Endothelial cell of umbilical vein (primary cell): ENCODE data around the gene AGBL4. TPM values are rescaled to one million over a fixed set of nuclear protein-coding genes. Genes with fewer than 3 reads are reported as not detected.

ENCODE experiments used
- BruUV-seq: library from RNA; stranded (reverse); fragments of 400-500 nt; replicated peaks from 2 replicates; lab custom pipeline; 2021; lab: Mats Ljungman, UMichigan
- CTCF ChIA-PET: fragments of 300-600, 350-600 bp; sonication (Branson Sonifier 250); formaldehyde crosslinking; loops from one replicate; lab custom pipeline; 2021; ENCODE audit warnings: antibody characterized with exemption, inconsistent platforms; lab: Charles Lee
- POLR2A ChIA-PET: fragments of 300-600, 350-600 bp; sonication (Branson Sonifier 250); formaldehyde crosslinking; loops from one replicate; lab custom pipeline; 2021; ENCODE audit warnings: antibody characterized with exemption, inconsistent platforms; lab: Charles Lee
- DNase-seq: peaks from one replicate; pipeline ENCODE4 v3.0.0-alpha.2; 2011; ENCODE audit warnings: low read depth, low spot score
- FAIRE-seq: peaks from 2 replicates; lab custom pipeline; 2011; peaks lifted over from hg19 to GRCh38; lab: Jason Lieb, UNC
- H2AFZ ChIP-seq: 2 replicates; pipeline ENCODE4 v1.6.0; 2012; ENCODE audit warnings: low read depth, low read length, control low read depth, inconsistent platforms
- H3K27ac ChIP-seq: 2 replicates; pipeline ENCODE4 v1.5.1; 2011; ENCODE audit warnings: low read depth, mild to moderate bottlenecking, control low read depth, low read length, moderate library complexity; ENCODE audit not compliant: insufficient read depth
- H3K27me3 ChIP-seq, 2 experiments: 2 replicates each; pipeline versions ENCODE4 v1.6.0 to v1.6.1; 2011; ENCODE audit warnings: low read length in 2 of 2, mixed read lengths in 1 of 2; ENCODE audit not compliant: control insufficient read depth in 2 of 2, insufficient read depth in 2 of 2
- H3K36me3 ChIP-seq, 2 experiments: 2 replicates in 1 of 2; 3 replicates in 1 of 2; pipeline ENCODE4 v1.5.1; 2011; ENCODE audit warnings: low read length in 2 of 2, mild to moderate bottlenecking in 1 of 2, moderate library complexity in 1 of 2; ENCODE audit not compliant: control insufficient read depth in 2 of 2, insufficient read depth in 2 of 2; ENCODE audit errors: extremely low read depth in 1 of 2
- H3K4me1 ChIP-seq: 3 replicates; pipeline ENCODE4 v1.5.1; 2011; ENCODE audit warnings: mild to moderate bottlenecking, low read length; ENCODE audit not compliant: control insufficient read depth, insufficient read depth; ENCODE audit errors: extremely low read depth
- H3K4me2 ChIP-seq: 2 replicates; pipeline ENCODE4 v1.6.1; 2011; ENCODE audit warnings: low read length, control low read depth, mixed read lengths; ENCODE audit not compliant: insufficient read depth
- H3K4me3 ChIP-seq, 3 experiments: fragments of 200-600 bp in 1 of 3; sonication (generic), shearing (Covaris generic) in 1 of 3; replicated peaks in 1 of 3; 2 replicates each; pipeline ENCODE4 v1.5.1; 2011 to 2016; ENCODE audit warnings: control low read depth in 3 of 3, low read length in 3 of 3, mild to moderate bottlenecking in 2 of 3, inconsistent platforms in 1 of 3, low read depth in 1 of 3, moderate library complexity in 1 of 3; ENCODE audit not compliant: insufficient read depth in 1 of 3
- H3K79me2 ChIP-seq: 2 replicates; pipeline ENCODE4 v1.6.0; 2012; ENCODE audit warnings: low read length, inconsistent platforms; ENCODE audit not compliant: control insufficient read depth, insufficient read depth
- H3K9ac ChIP-seq: replicated peaks from 2 replicates; pipeline ENCODE3; 2011; ENCODE audit warnings: low read length, control low read depth; ENCODE audit not compliant: insufficient read depth; ENCODE audit errors: extremely low read depth
- H3K9me1 ChIP-seq: replicated peaks from 3 replicates; pipeline ENCODE4 v1.6.0; 2011; ENCODE audit warnings: mild to moderate bottlenecking, low read length; ENCODE audit not compliant: control insufficient read depth, insufficient read depth; ENCODE audit errors: extremely low read depth
- H3K9me3 ChIP-seq: replicated peaks from 2 replicates; pipeline ENCODE4 v1.5.1; 2012; ENCODE audit warnings: low read length, inconsistent platforms; ENCODE audit not compliant: control insufficient read depth, insufficient read depth
- H4K20me1 ChIP-seq: replicated peaks from 2 replicates; pipeline ENCODE3; 2011; ENCODE audit warnings: mild to moderate bottlenecking, low read length; ENCODE audit not compliant: control insufficient read depth, insufficient read depth; ENCODE audit errors: extremely low read depth
- EZH2 ChIP-seq: IDR thresholded peaks from 2 replicates; pipeline ENCODE4 v1.6.1; 2012; ENCODE audit warnings: borderline replicate concordance, low read depth, mild to moderate bottlenecking, moderate library complexity, low read length, inconsistent platforms; ENCODE audit not compliant: severe bottlenecking
- FOS ChIP-seq: IDR thresholded peaks from 2 replicates; pipeline ENCODE4 v1.6.1; 2011; ENCODE audit warnings: mild to moderate bottlenecking, low read length, moderate library complexity, borderline replicate concordance; ENCODE audit not compliant: insufficient read depth
- GATA2 ChIP-seq: IDR thresholded peaks from 2 replicates; pipeline ENCODE4 v1.7.0; 2011; ENCODE audit warnings: low read depth, mild to moderate bottlenecking, moderate library complexity, mixed read lengths, low read length; ENCODE audit not compliant: insufficient read length, insufficient read depth
- JUN ChIP-seq: IDR thresholded peaks from 2 replicates; pipeline ENCODE4 v1.6.1; 2011; ENCODE audit warnings: borderline replicate concordance, low read depth; ENCODE audit not compliant: insufficient read length, insufficient read depth
- MYC ChIP-seq: IDR thresholded peaks from one replicate; pipeline ENCODE4 v1.6.1; 2011; ENCODE audit warnings: mild to moderate bottlenecking, low read depth, low read length
- POLR2A ChIP-seq: IDR thresholded peaks from 2 replicates; pipeline ENCODE4 v1.6.1; 2012; ENCODE audit warnings: low read depth, mild to moderate bottlenecking, control low read depth, low read length
- POLR2AphosphoS5 ChIP-seq: IDR thresholded peaks from 2 replicates; pipeline ENCODE4 v1.6.1; 2012; ENCODE audit warnings: low read depth, mild to moderate bottlenecking, control low read depth, low read length, moderate library complexity; ENCODE audit not compliant: insufficient read depth
- dilution Hi-C: fragments of 300-500 bp; cut with MboI; formaldehyde crosslinking; loops from one replicate; pipeline ENCODE4 v1.15.0; 2019; ENCODE audit warnings: low sequenced_read_pairs; ENCODE audit not compliant: extremely low pct_ligation_motif_present
- intact Hi-C: fragments of 100-400 bp; cut with micrococcal nuclease; formaldehyde crosslinking; loops from one replicate; pipeline ENCODE4 v1.10.0; 2022
- polyA plus RNA-seq, 4 experiments: library from polyadenylated mRNA; depleted of rRNA in 3 of 4; stranded (reverse) in 3 of 4; unstranded in 1 of 4; fragments of >200 nt; gene quantifications; 2 replicates each; pipeline versions ENCODE4 v1.2.1 to v1.2.3, GENCODE V29; 2011 to 2012; ENCODE audit warnings: missing spikeins in 1 of 4
- total RNA-seq: library from RNA; stranded (reverse); gene quantifications from 2 replicates; pipeline ENCODE4 v1.2.3, GENCODE V29; 2021
- TF ChIP-seq, protein P1 (sequence below): IDR thresholded peaks from 2 replicates; pipeline ENCODE4 v1.6.1; 2011; ENCODE audit not compliant: insufficient read depth, insufficient read length
- TF ChIP-seq, protein P2 (sequence below), 2 donors: IDR thresholded peaks; 1 replicate in 1 of 2; 2 replicates in 1 of 2; pipeline ENCODE4 v1.5.1; 2011; ENCODE audit warnings: low read length in 2 of 2, mild to moderate bottlenecking in 2 of 2, moderate library complexity in 2 of 2, control low read depth in 1 of 2, inconsistent platforms in 1 of 2, low read depth in 1 of 2; ENCODE audit not compliant: insufficient read depth in 1 of 2; ENCODE audit errors: extremely low read depth in 1 of 2

The AGBL4 gene
- total and polyA plus RNA-seq, 2 donors (not counting 3 experiments of a cell fraction or from before 2014, with no cell fraction given) = not detected

DNA sequence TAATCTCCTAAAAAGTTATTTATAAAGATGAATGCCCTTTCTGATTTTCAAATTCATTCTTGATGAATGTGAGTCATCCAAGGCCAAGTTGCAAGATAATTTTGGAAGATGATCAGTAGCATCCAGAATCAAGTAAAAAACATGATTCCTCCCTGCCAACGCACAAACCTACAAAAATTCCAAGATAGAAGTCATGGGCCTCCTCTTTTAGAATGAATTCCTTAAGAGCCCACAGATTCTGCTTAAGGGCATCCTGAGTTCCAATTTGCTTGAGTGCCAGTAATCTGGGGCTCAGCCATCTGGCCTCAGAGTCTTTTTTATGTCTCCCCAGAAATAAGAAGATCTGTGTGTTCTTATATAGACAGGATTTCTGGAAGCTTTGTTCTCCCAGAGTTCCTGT lies 1528.6 kb downstream of the AGBL4 start:
- Histone ChIP-seq H3K9ac (no peak overlapping the region), H4K20me1 (no peaks in the 10 kb centered on the region), H3K4me1 (peaks cover 7% of the 10 kb centered on the region), H3K9me1 (no peaks in the 10 kb centered on the region), H3K79me2 (no peaks in the 10 kb centered on the region), H3K36me3 (no peaks in the 10 kb centered on the region), H3K4me3 (no peak overlapping the region), H3K27me3 (no peaks in the 10 kb centered on the region), H2AFZ (no peak overlapping the region), H3K27ac (no peak overlapping the region), H3K4me2 (no peak overlapping the region), H3K9me3 (no peaks in the 10 kb centered on the region)
- ChIA-PET CTCF (no interaction called here), POLR2A (no interaction called here)
- dilution Hi-C loops = no loop called here
- DNase-seq (no peak), FAIRE-seq (no peak)
- intact Hi-C loops = loop anchor here (5.0 kb wide), 1 partner anchor 268 kb away; no protein-coding TSS in a partner anchor
- TF ChIP-seq, protein P1, sequence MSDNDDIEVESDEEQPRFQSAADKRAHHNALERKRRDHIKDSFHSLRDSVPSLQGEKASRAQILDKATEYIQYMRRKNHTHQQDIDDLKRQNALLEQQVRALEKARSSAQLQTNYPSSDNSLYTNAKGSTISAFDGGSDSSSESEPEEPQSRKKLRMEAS = no peak
- no peak for TF ChIP-seq MYC
- no peak for TF ChIP-seq EZH2
- no peak for TF ChIP-seq POLR2A
- TF ChIP-seq, protein P2, sequence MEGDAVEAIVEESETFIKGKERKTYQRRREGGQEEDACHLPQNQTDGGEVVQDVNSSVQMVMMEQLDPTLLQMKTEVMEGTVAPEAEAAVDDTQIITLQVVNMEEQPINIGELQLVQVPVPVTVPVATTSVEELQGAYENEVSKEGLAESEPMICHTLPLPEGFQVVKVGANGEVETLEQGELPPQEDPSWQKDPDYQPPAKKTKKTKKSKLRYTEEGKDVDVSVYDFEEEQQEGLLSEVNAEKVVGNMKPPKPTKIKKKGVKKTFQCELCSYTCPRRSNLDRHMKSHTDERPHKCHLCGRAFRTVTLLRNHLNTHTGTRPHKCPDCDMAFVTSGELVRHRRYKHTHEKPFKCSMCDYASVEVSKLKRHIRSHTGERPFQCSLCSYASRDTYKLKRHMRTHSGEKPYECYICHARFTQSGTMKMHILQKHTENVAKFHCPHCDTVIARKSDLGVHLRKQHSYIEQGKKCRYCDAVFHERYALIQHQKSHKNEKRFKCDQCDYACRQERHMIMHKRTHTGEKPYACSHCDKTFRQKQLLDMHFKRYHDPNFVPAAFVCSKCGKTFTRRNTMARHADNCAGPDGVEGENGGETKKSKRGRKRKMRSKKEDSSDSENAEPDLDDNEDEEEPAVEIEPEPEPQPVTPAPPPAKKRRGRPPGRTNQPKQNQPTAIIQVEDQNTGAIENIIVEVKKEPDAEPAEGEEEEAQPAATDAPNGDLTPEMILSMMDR (IDR thresholded peaks at IDR 0.05; ENCODE audit: extremely low read depth in 1 of 2, insufficient read depth in 1 of 2, low read depth in 1 of 2, low read length in 2 of 2) = no peak
- no peak for TF ChIP-seq FOS
- no peak for TF ChIP-seq POLR2AphosphoS5
- TF ChIP-seq GATA2 = no peak
- TF ChIP-seq JUN = no peak
- BruUV-seq = no TSS peak
